Esophagus squamous epithelium (tissue), 5 donors: ENCODE results near the gene PITPNB. TPM values are rescaled to one million over a fixed set of nuclear protein-coding genes. Genes with fewer than 3 reads are reported as not detected.

Experiments
- DNase-seq: peaks from one replicate; lab custom pipeline; 2025; lab: John Stamatoyannopoulos, UW
- H3K27ac ChIP-seq, 4 donors: fragments of 200-600 bp; sonication (generic); one replicate each; pipeline ENCODE4 v1.5.1; 2016 to 2019; ENCODE audit warnings: mild to moderate bottlenecking in 1 of 4
- H3K27me3 ChIP-seq, 4 donors: fragments of 200-600 bp; sonication (generic); 1 replicate in 3 of 4; 2 replicates in 1 of 4; pipeline versions ENCODE4 v1.5.1 to v1.6.0; 2017 to 2021; ENCODE audit warnings: antibody characterized with exemption in 1 of 4
- H3K36me3 ChIP-seq, 3 donors: fragments of 200-600 bp; sonication (generic); one replicate each; pipeline ENCODE4 v1.5.1; 2016 to 2019
- H3K4me1 ChIP-seq, 3 donors: fragments of 200-600 bp; sonication (generic); one replicate each; pipeline ENCODE4 v1.5.1; 2017 to 2019
- H3K4me3 ChIP-seq, 4 donors: fragments of 200-600 bp; sonication (generic); 1 replicate in 3 of 4; 2 replicates in 1 of 4; pipeline ENCODE4 v1.5.1; 2016 to 2019; ENCODE audit warnings: mild to moderate bottlenecking in 2 of 4, moderate library complexity in 1 of 4
- H3K9me3 ChIP-seq, 3 donors: fragments of 200-600 bp; sonication (generic); one replicate each; pipeline ENCODE4 v1.5.1; 2016 to 2019
- POLR2A ChIP-seq, 4 donors: fragments of 450-650 bp; IDR thresholded peaks; one replicate each; pipeline ENCODE4 v1.6.1; 2017; ENCODE audit warnings: antibody characterized with exemption in 4 of 4, mild to moderate bottlenecking in 4 of 4, moderate library complexity in 3 of 4
- WGBS, 2 donors: methylation state at CpG; one replicate each; pipeline ENCODE4 v1.1.5; 2018; 5-methylcytosine and 5-hydroxymethylcytosine counted together
- intact Hi-C: fragments of 100-400 bp; cut with DNase I; formaldehyde crosslinking; loops from one replicate; pipeline ENCODE4 v1.15.0; 2022
- total RNA-seq, 4 donors: library from RNA; depleted of rRNA; stranded (reverse); fragments of >200 nt; gene quantifications; one replicate each; pipeline ENCODE4 v1.1.0, GENCODE V29; 2016
- TF ChIP-seq, protein P1 (sequence below), 6 experiments: fragments of 450-650 bp in 4 of 6; fragments of 200-600 bp in 2 of 6; sonication (generic) in 2 of 6; IDR thresholded peaks; one replicate each; pipeline ENCODE4 v1.5.1; 2016 to 2019; ENCODE audit warnings: antibody characterized with exemption in 6 of 6, mild to moderate bottlenecking in 4 of 6, moderate library complexity in 4 of 6
- donor health status: DM: yes; HTN: yes; CAD: no.

PITPNB gene
- total RNA-seq, 4 donors from 2014 or later = 26.4 to 68.9 (median 46.4) TPM

DNA sequence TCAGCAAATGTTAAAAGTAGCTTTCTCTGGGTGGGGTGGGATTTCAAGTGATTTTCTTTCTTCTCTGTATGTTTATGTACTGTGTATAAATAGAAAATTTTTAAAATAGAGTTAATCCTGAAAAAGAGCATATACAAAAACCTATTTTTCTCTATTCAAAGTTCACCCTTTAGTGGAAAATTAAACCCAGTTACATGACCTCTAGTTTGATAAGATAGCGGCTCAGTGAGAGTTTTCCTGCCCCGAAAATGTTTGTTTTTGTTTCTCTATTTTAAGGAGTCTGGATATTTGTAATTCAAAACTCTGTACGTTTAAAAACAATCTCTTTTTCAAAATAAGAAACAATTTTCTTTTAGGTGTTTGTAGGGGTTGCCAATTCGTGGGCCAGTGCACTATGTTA lies 42.1 kb upstream of the PITPNB start:
- Histone ChIP-seq H3K36me3 (no peaks in the 10 kb centered on the region), H3K9me3 (no peaks in the 10 kb centered on the region), H3K4me3 (no peak overlapping the region), H3K4me1 (peaks cover 0 to 7% (median 0%) of the 10 kb centered on the region in 3 donors), H3K27ac (no peak overlapping the region), H3K27me3 (no peaks in the 10 kb centered on the region)
- intact Hi-C loops = no loop called here
- no peak for TF ChIP-seq POLR2A (IDR thresholded peaks at IDR 0.05)
- TF ChIP-seq, protein P1, sequence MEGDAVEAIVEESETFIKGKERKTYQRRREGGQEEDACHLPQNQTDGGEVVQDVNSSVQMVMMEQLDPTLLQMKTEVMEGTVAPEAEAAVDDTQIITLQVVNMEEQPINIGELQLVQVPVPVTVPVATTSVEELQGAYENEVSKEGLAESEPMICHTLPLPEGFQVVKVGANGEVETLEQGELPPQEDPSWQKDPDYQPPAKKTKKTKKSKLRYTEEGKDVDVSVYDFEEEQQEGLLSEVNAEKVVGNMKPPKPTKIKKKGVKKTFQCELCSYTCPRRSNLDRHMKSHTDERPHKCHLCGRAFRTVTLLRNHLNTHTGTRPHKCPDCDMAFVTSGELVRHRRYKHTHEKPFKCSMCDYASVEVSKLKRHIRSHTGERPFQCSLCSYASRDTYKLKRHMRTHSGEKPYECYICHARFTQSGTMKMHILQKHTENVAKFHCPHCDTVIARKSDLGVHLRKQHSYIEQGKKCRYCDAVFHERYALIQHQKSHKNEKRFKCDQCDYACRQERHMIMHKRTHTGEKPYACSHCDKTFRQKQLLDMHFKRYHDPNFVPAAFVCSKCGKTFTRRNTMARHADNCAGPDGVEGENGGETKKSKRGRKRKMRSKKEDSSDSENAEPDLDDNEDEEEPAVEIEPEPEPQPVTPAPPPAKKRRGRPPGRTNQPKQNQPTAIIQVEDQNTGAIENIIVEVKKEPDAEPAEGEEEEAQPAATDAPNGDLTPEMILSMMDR (IDR thresholded peaks at IDR 0.05) = no peak
- DNase-seq = no peak
- 71 to 83% methylated on average over 4 of the region's 4 CpGs for WGBS, 2 donors

DNA sequence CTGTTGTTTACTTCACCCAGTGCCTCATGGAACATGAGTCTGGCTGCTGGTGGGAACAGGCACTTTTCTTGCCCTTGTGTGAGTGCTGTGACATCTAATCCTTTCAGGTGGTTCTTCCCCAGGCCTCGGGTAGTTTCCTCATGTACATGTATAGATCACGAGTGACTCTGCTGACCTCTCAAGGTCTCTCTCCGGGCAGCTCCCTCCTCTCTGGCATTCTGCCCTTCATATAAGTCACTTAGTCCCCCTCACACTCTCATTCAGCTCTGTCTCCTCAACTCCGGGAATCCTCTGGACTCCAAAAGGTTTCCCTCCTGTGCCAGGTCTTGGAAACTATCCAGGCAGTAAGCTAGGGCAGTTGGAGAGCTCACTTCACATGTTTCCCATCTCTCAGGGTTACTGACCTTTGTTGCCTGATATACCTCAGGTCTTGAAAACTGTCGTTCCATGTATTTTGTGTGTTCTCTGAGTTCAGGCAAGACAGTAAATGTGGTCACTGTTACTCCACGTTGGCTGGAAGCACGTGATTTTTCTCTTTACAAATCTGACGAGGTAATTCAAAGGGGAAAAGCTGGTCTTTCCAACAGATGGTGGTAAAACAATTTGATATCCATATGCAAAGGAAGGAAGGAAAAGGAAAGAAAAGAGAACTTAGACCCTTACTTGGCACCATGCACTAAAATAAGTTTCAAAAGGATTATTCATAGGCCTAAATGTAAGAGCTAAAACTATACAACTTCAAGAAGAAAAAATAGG lies 40.5 kb upstream of the PITPNB start:
- Histone ChIP-seq H3K9me3 (no peaks in the 10 kb centered on the region), H3K4me1 (peaks cover 0 to 7% (median 0%) of the 10 kb centered on the region in 3 donors), H3K27ac (no peak overlapping the region), H3K4me3 (no peak overlapping the region), H3K36me3 (no peaks in the 10 kb centered on the region), H3K27me3 (no peaks in the 10 kb centered on the region)
- 63 to 70% methylated on average over 8 of the region's 8 CpGs for WGBS, 2 donors
- no peak for TF ChIP-seq POLR2A (IDR thresholded peaks at IDR 0.05)
- TF ChIP-seq, protein P1 (IDR thresholded peaks at IDR 0.05) = no peak
- intact Hi-C loops = no loop called here
- DNase-seq = no peak

DNA sequence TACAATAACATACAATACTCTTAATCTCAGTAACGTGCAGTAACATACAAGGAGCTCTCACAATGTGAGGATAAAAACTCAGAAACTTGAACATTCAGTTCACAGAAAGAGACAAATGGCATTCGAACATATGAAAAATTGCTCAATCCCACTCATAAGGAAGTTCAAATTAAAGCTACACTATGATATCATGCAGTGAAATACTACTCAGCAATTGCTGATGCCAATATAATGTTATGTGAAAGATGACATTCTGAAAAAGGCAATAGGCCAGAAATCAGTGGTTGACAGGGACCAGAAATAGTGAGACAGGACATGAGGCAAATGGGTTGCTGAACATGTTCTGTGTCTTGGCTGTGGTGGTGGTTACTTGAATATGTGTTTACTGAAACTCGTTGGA lies 33.7 kb upstream of the PITPNB start:
- Histone ChIP-seq H3K9me3 (no peaks in the 10 kb centered on the region), H3K36me3 (peaks cover 0 to 2% (median 0%) of the 10 kb centered on the region in 3 donors), H3K4me1 (peaks cover 0 to 13% (median 0%) of the 10 kb centered on the region in 3 donors), H3K4me3 (no peak overlapping the region), H3K27ac (no peak overlapping the region), H3K27me3 (no peaks in the 10 kb centered on the region)
- DNase-seq = no peak
- intact Hi-C loops = no loop called here
- WGBS, 2 donors = 53 to 69% methylated on average over 3 of the region's 3 CpGs
- no peak for TF ChIP-seq POLR2A (IDR thresholded peaks at IDR 0.05)

DNA sequence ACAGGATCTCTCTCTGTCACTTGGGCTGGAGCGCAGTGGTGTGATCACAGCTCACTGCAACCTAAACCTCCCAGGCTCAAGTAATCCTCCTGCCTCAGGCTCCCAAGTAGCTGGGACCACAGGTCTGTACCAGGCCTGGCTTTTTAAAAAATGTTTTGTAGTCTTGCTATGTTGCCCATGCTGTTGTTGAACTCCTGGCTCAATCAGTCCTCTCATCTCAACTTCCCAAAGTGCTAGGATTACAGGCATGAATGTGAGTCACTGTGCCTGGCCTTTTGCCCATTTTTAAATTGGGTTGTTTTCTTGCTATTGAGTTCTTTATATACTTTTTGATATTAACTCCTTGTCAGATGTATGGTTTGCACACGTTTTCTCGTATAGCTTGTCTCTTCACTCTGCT lies 33.0 kb upstream of the PITPNB start:
- TF ChIP-seq POLR2A (IDR thresholded peaks at IDR 0.05) = no peak
- TF ChIP-seq, protein P1 (IDR thresholded peaks at IDR 0.05) = no peak
- Histone ChIP-seq H3K27me3 (no peaks in the 10 kb centered on the region), H3K4me3 (no peak overlapping the region), H3K9me3 (no peaks in the 10 kb centered on the region), H3K4me1 (peaks cover 0 to 13% (median 0%) of the 10 kb centered on the region in 3 donors), H3K36me3 (peaks cover 0 to 4% (median 0%) of the 10 kb centered on the region in 3 donors), H3K27ac (no peak overlapping the region)
- intact Hi-C loops = no loop called here
- WGBS, 2 donors = 80 to 91% methylated on average over 3 of the region's 3 CpGs
- no peak for DNase-seq

DNA sequence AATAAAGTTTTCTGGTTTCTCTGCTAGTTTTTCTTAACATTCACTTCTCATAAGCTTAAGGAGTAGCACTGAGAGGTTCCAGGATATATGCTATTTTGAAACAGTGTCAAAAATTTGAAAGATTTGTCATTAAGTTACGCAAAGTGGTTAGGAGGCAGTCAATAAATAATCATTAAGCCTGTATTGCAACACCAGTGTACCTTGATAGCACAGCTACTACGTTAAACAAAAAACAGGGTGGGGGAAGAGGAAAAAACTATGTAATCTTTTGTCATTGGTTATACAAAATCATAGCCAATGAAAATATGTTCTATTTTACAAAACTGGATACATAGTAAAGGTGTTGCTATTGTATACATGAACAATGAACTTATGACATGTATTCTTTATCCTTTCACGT lies 30.4 kb upstream of the PITPNB start:
- Histone ChIP-seq H3K9me3 (no peaks in the 10 kb centered on the region), H3K4me1 (peaks cover 0 to 13% (median 0%) of the 10 kb centered on the region in 3 donors), H3K27ac (no peak overlapping the region), H3K4me3 (no peak overlapping the region), H3K27me3 (no peaks in the 10 kb centered on the region), H3K36me3 (peaks cover 0 to 4% (median 0%) of the 10 kb centered on the region in 3 donors)
- TF ChIP-seq POLR2A (IDR thresholded peaks at IDR 0.05) = no peak
- TF ChIP-seq, protein P1 (IDR thresholded peaks at IDR 0.05) = no peak
- 80 to 88% methylated on average over 3 of the region's 3 CpGs for WGBS, 2 donors
- no peak for DNase-seq
- intact Hi-C loops = no loop called here
